HG02610 (cell line): ENCODE data around the gene TSPAN14.
A peak's percentile ranks its signal among the peaks of the same experiment; 100 is the strongest.
"Not testable (repeated sequence)": the region's sequence is repeated elsewhere in the genome, so short reads cannot be mapped to it uniquely, and the experiment has no call there.

Source experiments
- ATAC-seq: cut with Tn5 transposase; IDR thresholded peaks from one replicate; pipeline ENCODE4 v1.9.1; 2021; ENCODE audit warnings: mild to moderate bottlenecking, moderate library complexity; ENCODE audit not compliant: unreplicated experiment

TSPAN14 gene, protein sequence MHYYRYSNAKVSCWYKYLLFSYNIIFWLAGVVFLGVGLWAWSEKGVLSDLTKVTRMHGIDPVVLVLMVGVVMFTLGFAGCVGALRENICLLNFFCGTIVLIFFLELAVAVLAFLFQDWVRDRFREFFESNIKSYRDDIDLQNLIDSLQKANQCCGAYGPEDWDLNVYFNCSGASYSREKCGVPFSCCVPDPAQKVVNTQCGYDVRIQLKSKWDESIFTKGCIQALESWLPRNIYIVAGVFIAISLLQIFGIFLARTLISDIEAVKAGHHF

DNA sequence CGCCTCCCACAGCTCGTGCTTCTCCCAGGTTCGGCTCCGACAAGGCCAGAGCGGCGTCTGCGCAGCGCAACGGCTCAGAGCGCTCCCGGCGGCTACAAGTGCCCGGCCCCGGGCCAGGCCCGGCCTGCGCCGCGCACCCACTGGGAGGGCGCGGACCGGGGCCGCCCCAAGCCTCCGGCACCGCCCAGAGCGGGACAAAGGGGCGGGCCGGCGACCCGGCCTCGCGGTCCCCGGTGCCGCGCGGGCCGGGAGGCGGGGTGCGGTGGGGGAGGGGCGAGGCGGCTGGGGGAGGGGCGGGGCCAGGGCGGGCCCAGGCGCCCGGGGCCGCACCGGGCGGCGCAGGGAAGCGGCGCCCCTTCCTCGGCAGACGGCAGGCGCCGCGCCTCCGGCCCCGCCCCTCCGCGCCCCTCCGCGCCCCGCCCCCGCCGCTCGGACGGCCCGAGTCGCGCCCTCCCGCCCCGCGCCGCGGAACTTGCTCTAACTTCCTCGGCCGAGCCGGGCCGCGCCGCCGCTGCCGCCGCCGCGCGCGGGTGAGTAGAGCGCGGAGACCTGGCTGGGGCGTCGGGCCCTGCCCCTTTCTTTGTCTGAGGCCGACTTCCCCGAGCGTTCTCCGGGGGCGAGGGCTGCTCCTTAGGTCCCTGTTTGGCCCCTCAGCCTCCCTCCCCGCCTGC, at the start of gene TSPAN14:
Gene TSPAN14 (plus strand): TSS at position 469 of the 671 bp plus-strand sequence. CDS start 34,924 bp downstream, outside the sequence.
- ATAC-seq: peak; percentile 69

DNA sequence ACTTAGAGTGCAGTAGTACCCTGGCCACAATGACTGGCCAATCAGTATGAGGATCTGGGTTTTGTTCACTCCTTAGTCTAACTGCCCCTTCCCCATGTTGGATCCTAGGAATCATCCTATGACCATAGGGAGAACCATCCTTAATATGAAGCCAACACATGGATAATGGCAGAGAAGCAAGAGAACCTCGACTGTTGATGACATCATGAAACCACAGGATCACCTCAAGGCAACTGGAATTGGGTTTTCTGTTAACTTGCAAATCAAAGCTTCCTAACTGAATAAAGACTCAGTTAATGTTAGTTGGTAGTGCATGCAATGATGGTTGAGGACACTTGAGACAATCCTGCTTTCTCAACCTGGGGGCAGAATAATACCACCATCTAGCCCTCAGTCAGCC, 49.1 kb upstream of the TSPAN14 start:
- no peak for ATAC-seq

DNA sequence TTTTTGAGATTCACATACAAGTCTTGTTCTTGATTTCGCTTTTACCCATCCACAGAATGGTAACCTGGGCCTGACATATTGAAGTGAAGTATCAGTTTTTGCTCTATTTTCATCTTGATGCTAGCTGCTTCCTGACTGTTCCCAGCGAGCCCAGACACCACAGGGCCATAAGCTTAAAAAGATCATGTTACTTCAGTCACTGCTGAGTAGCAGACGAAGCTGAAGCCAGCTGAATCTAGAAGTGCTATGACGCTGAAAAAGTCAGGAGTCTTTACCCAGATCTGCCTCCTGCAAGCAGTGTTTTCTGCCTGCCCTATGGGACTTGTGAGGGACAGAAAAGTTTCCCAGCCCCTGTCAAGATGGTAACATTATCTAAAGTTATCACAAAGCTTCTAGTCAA, 48.5 kb upstream of the TSPAN14 start:
- ATAC-seq: no peak

DNA sequence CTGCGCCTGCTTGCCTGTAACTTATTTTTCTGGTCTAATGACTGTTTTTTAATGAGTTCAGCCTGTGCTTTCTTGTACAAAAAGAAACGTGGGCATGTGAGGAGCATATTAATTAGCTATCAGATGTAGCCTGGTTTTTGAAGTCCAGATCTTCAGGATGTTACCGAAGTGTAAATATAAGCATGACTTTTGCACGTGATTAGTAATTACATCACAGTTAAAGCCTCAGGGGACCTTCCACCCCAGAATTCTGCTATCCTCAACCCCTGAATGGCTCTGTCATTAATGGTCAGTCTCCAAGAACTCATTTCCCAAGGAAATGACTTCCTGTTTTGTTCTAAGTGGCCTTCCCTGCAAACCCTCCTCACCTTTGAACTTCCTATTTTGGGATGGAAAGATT, 47.9 kb upstream of the TSPAN14 start:
- ATAC-seq: no peak

- peak; percentile 11 for ATAC-seq
Measured at GRCh38 chr10:80407812-80408241, 46.3 kb upstream of the TSPAN14 start.

DNA sequence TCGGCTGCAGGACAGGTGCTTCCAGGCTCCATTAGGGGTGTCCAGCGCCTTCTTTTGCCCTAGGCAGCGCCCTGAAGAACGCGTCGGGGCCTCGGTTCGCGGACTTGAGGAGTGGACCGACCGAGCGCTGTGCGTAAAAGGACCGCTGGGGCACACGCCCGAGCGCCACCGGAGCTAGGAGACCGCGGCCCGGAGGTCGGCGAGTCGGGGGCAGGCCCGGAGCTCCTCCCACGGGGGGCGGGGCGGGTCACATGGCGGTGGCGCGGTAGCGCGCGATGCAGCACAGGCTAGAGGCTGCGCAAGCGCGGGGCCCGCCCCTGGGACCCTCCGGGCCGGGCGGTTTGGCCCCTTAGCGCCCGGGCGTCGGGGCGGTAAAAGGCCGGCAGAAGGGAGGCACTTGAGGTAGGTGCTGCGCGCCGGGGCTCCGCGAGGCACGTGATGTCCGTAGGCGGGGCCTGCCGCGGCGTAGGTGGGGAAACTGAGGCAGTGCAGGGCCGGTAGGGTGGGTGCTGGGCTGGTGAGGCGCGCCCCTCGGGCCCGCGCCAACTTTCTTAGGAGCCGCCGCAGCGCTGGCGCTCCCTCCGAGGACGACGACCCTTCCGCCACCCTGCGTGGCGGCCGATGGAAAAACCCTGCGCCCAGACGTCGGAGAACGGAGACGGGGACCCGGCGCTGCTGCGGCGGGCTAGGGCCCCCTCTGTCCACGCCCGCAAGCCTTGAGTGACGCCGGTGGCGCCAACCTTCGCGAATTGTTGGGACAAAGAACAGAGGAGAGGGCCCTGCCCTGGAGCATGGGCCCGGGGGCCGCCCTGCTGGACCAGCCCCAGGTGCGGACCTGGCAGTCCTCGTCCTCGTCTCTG, 45.6 kb upstream of the TSPAN14 start, which contains the start of gene PRXL2A:
Gene PRXL2A (plus strand): TSS at position 310 of the 860 bp plus-strand sequence. CDS start 11,917 bp downstream, outside the sequence.
- ATAC-seq: peak; percentile 96

DNA sequence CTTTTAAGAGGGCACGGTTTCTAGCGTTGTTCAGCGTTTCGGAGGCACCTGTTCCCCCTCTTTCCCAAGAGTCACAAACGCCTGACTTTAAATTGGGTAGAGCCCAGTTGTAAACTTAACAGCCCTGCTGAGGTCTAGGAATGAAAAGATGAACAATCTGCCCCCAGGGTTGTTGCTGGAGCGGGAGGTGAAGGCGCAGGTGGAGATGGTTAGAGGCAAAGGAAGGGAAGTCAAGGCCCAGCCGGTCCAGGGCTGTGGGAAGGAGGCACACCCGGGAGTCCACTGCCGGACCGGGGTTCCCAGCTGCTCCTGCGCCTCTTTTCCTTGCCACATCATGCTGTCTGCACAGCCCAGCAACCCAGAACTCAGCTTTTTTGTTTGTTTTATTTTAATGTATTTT, 45.0 kb upstream of the TSPAN14 start:
- no peak for ATAC-seq

DNA sequence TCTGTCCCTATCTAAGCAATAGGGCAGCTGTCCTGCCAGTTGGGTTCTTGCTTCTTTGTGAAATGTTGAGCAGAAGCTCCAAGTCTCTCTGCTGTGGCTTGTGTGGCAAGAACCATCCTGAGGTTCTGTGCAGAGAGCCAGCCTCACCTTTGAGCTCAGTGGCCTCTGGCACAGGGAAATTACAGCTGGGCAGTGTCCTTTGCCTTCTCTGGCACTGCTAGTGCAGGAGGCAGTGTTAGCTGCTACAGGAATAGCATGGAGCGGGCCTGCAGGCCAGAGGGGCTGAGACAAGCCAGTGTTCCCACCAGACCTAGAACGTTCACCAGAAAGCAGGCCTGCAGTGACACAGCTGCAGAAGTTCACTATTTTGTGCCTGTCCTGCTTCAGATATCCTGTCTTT, 44.0 kb upstream of the TSPAN14 start:
- ATAC-seq: no peak

- ATAC-seq: no peak
Measured at GRCh38 chr10:80410578-80411145, 43.4 kb upstream of the TSPAN14 start.

GRCh38 chr10:80411267-80411668, 42.8 kb upstream of the TSPAN14 start:
- ATAC-seq: no peak

DNA sequence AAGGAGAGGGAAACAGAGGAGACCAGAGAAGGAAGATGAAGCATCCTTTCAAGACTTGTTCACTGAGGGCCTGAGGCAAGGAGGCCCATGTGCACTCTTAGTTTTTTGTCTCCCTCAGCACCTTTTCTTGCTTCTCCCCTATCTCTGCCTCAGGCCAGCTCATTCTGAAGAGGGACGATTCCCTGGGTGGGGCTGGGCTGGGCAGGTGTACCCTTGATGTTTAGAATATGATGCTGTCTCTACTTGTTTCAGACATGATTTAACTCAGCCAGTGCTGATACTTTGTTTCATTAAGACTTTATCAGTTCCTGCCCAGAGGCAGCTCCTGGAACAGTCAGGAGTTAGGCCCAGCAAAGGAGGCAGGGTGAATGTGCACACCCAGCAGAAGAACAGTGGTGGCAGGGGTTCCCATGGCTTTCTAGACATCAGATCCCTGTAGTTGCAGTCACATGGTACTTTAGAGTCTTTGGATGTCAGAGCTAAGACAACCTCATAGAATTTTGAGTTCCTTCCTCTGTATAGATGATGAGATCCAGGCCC, 42.4 kb upstream of the TSPAN14 start:
- no peak for ATAC-seq

GRCh38 chr10:80412486-80412885, 41.6 kb upstream of the TSPAN14 start:
- no peak for ATAC-seq

DNA sequence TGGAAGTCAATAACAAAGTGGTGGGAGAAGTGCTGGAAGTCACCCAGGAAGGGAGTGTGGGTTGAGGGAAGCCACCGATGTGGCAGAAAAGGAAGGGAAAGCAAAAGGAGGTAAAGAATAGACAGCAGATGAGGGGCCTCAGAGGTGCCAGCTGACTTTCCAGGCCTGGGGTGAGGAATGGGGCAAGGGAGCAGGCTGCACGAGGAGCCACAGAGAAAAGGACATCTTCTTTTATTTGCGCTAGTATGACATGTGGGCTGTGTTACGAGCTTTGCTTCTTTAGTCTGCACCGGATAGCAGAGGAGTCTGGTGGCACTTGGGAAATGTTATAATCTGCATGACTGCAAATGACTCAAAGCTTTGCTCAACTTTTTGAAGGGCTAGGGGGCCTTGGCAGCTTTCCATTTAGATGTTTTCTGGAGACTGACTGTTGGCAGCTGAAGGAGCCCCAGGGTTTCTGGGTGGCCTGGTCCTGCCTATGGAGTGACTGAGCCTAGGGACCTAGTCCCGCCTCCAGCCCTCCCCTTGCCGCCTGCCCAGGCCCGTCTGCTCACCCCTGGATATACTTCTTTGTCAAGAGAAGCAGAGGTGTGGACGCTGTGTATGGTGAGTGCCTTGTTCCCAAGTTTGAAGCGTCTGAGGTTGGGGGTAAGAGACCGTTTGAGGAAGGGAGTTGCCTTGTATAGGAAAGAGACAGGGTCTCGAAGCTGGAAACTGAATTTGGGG, 40.7 kb upstream of the TSPAN14 start:
- no peak for ATAC-seq

GRCh38 chr10:80414142-80414895, 39.8 kb upstream of the TSPAN14 start:
- no peak for ATAC-seq

DNA sequence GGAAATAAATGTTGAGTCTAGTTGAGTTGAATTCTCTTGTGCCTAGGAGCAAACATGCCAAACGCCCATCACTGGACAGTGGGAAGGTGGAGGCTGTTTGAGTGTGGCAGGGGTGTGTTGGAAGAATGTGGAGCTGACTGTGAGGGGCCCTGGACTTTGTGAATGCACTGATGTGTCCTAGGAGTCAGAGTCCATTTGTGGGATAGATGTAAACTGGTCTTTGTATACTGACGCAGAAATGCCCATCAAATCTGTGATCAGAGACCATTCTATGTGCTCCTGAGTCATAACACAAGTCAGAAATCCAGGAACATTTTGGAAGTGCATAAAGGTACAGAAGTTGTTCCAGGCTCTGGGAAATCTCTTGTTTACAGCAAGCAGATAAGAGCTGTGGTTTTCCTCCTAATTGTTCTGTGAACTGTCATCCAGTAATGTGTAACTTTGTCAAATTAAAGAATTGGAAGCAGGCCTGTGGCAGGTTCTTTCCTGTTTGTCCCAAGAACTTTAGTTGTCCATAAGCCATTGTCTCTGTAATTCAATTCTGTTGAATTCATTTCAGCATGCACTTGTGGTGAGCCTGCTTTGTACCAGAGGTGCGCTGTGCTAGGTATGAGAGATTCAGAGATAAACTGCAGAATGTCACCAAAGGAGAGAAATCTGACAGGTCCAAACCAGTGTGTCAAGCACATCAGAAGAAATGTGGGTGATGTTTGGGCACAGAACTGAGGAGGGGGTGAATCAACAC, 38.2 kb upstream of the TSPAN14 start:
- no peak for ATAC-seq

GRCh38 chr10:80416479-80417098, 37.5 kb upstream of the TSPAN14 start:
- ATAC-seq: no peak

- ATAC-seq: not testable (repeated sequence)
Measured at GRCh38 chr10:80417256-80417655, 36.9 kb upstream of the TSPAN14 start.

GRCh38 chr10:80421050-80421706, 32.9 kb upstream of the TSPAN14 start:
- ATAC-seq: peak; percentile 25
